Measurements from ENCODE around the gene RALGAPA2.

GRCh38 chr20:20609522-20609921 lies 102.9 kb downstream of the RALGAPA2 start:
- TF ChIP-seq CTCF (IDR thresholded peaks at IDR 0.05) (no peak), TAF1 (IDR thresholded peaks at IDR 0.05; ENCODE audit: borderline replicate concordance, low read depth, low read length) (no peak), CHD2 (IDR thresholded peaks at IDR 0.05; ENCODE audit: low read length, partially characterized antibody) (no peak), MEF2A (IDR thresholded peaks at IDR 0.05; ENCODE audit: borderline replicate concordance, low read depth) (no peak), USF2 (IDR thresholded peaks at IDR 0.05; ENCODE audit: borderline replicate concordance, low read depth, low read length) (no peak), MAX (IDR thresholded peaks at IDR 0.05; ENCODE audit: low read depth) (no peak), EP300 (IDR thresholded peaks at IDR 0.05; ENCODE audit: borderline replicate concordance in 1 of 2, low read depth in 1 of 2, low read length in 1 of 2) (no peak), SIN3A (IDR thresholded peaks at IDR 0.05; ENCODE audit: borderline replicate concordance, low read depth, low read length) (no peak), REST (IDR thresholded peaks at IDR 0.05; ENCODE audit: low read depth, low read length) (no peak), YY1 (IDR thresholded peaks at IDR 0.05; ENCODE audit: low read depth) (no peak), GATA2 (CRISPR knock-in tag; IDR thresholded peaks at IDR 0.05) (no peak), POLR2AphosphoS5 (IDR thresholded peaks at IDR 0.05; ENCODE audit: low read depth, low read length) (no peak), RCOR1 (IDR thresholded peaks at IDR 0.05; ENCODE audit: low read length) (no peak)
